NCI-H446 (cell line): ENCODE data around the gene RASSF5.
A peak's percentile ranks its signal among the peaks of the same experiment; 100 is the strongest.

Experiments used
- DNase-seq, 2 experiments: peaks; one replicate each; lab custom pipeline; 2025; lab: John Stamatoyannopoulos, UW

Gene RASSF5

GRCh38 chr1:206497363-206497762 is 10.0 kb upstream of the RASSF5 start:
- no peak for DNase-seq

- DNase-seq, result no peak
Observed at GRCh38 chr1:206497774-206498173, 9.6 kb upstream of the RASSF5 start.

- no peak for DNase-seq
Observed at GRCh38 chr1:206498685-206499084, 8.6 kb upstream of the RASSF5 start.

- DNase-seq, result no peak
Observed at GRCh38 chr1:206500046-206500445, 7.3 kb upstream of the RASSF5 start.

GRCh38 chr1:206501881-206502280 is 5.5 kb upstream of the RASSF5 start:
- no peak for DNase-seq

GRCh38 chr1:206502403-206502802 is 4.9 kb upstream of the RASSF5 start:
- no peak for DNase-seq

- no peak for DNase-seq
Observed at GRCh38 chr1:206502812-206503211, 4.5 kb upstream of the RASSF5 start.

GRCh38 chr1:206503591-206504362 is 3.6 kb upstream of the RASSF5 start:
- no peak for DNase-seq

GRCh38 chr1:206504363-206504713 is 3.0 kb upstream of the RASSF5 start:
- DNase-seq, result no peak

- peak in 1 of 2 experiments; percentile 32 for DNase-seq
Observed at GRCh38 chr1:206505702-206506355, 1.5 kb upstream of the RASSF5 start.

- DNase-seq, result no peak
Observed at GRCh38 chr1:206506405-206507283, 687 bp upstream of the RASSF5 start.

GRCh38 chr1:206508130-206508889 is 979 bp downstream of the RASSF5 start:
- DNase-seq, result no peak

GRCh38 chr1:206508956-206509355 is 1.6 kb downstream of the RASSF5 start:
- DNase-seq, result no peak

GRCh38 chr1:206509612-206510257 is 2.4 kb downstream of the RASSF5 start:
- DNase-seq, result no peak

- DNase-seq, result no peak
Observed at GRCh38 chr1:206510371-206510770, 3.0 kb downstream of the RASSF5 start.

- no peak for DNase-seq
Observed at GRCh38 chr1:206511362-206512057, 4.2 kb downstream of the RASSF5 start.

- DNase-seq, result no peak
Observed at GRCh38 chr1:206512058-206512850, 4.9 kb downstream of the RASSF5 start.

- DNase-seq, result no peak
Observed at GRCh38 chr1:206512851-206513180, 5.5 kb downstream of the RASSF5 start.

- peak; percentile 93 to 97 for DNase-seq
Observed at GRCh38 chr1:206513312-206514111, 6.2 kb downstream of the RASSF5 start.
